B cell (primary cell): ENCODE results near the gene WDR45. TPM values are rescaled to one million over a fixed set of nuclear protein-coding genes. Genes with fewer than 3 reads are reported as not detected.
A peak's percentile ranks its signal among the peaks of the same experiment; 100 is the strongest.

Experiments
- ATAC-seq: fragments of 200-7000 bp; cut with Tn5 transposase; one replicate; pipeline ENCODE4 v1.10.0; 2021; ENCODE audit warnings: low read depth, mild to moderate bottlenecking, moderate number of reproducible peaks, moderate library complexity
- CTCF ChIA-PET: fragments of 350-600 bp; sonication (Branson Sonifier 250); formaldehyde crosslinking; loops from one replicate; lab custom pipeline; 2021; ENCODE audit warnings: antibody characterized with exemption, inconsistent platforms; lab: Charles Lee
- POLR2A ChIA-PET: fragments of 350-600 bp; sonication (Branson Sonifier 250); formaldehyde crosslinking; loops from one replicate; lab custom pipeline; 2021; ENCODE audit warnings: antibody characterized with exemption; lab: Charles Lee
- DNase-seq: peaks from one replicate; pipeline ENCODE4 v3.0.0; 2013
- H2AFZ ChIP-seq: 2 replicates; pipeline ENCODE4 v1.6.1; 2012; ENCODE audit warnings: mild to moderate bottlenecking, low read depth, low read length; ENCODE audit not compliant: insufficient read depth, poor library complexity, severe bottlenecking
- H3K27ac ChIP-seq, 2 donors: 1 replicate in 1 of 2; 2 replicates in 1 of 2; pipeline ENCODE4 v1.5.1; 2012 to 2013; ENCODE audit warnings: low read length in 2 of 2, mild to moderate bottlenecking in 2 of 2, moderate library complexity in 1 of 2
- H3K27me3 ChIP-seq, 4 experiments: fragments of 200-600 bp in 1 of 4; sonication (generic) in 1 of 4; replicated peaks in 1 of 4; 1 replicate in 2 of 4; 2 replicates in 2 of 4; pipeline versions ENCODE4 v1.6.1 to v1.7.0; 2013 to 2016; ENCODE audit warnings: low read length in 3 of 4, mild to moderate bottlenecking in 2 of 4, mixed read lengths in 1 of 4, moderate library complexity in 1 of 4; ENCODE audit not compliant: insufficient read depth in 4 of 4, control insufficient read depth in 3 of 4; ENCODE audit errors: control extremely low read depth in 1 of 4
- H3K36me3 ChIP-seq, 2 experiments: replicated peaks in 1 of 2; 1 replicate in 1 of 2; 2 replicates in 1 of 2; pipeline versions ENCODE4 v1.6.1 to v1.7.1; 2013; ENCODE audit warnings: low read length in 1 of 2; ENCODE audit not compliant: insufficient read depth in 2 of 2, control insufficient read depth in 1 of 2; ENCODE audit errors: control extremely low read depth in 1 of 2, extremely low read depth in 1 of 2
- H3K4me1 ChIP-seq, 2 donors: fragments of 200-600 bp in 1 of 2; sonication (generic) in 1 of 2; 1 replicate in 1 of 2; 2 replicates in 1 of 2; pipeline versions ENCODE4 v1.5.1 to v1.6.1; 2013 to 2017; ENCODE audit warnings: low read length in 2 of 2; ENCODE audit not compliant: control insufficient read depth in 2 of 2, insufficient read depth in 2 of 2
- H3K4me2 ChIP-seq: replicated peaks from 2 replicates; pipeline ENCODE3; 2012; ENCODE audit warnings: mild to moderate bottlenecking, low read depth, low read length; ENCODE audit not compliant: poor library complexity, severe bottlenecking
- H3K4me3 ChIP-seq, 5 experiments: fragments of 200-600 bp in 1 of 5; sonication (generic) in 1 of 5; 1 replicate in 3 of 5; 2 replicates in 2 of 5; pipeline versions ENCODE4 v1.5.1 to v1.7.0; 2011 to 2016; ENCODE audit warnings: low read length in 4 of 5, mild to moderate bottlenecking in 4 of 5, low read depth in 2 of 5, control low read depth in 1 of 5, moderate library complexity in 1 of 5; ENCODE audit not compliant: insufficient read depth in 1 of 5; ENCODE audit errors: control extremely low read depth in 1 of 5, extremely low read depth in 1 of 5
- H3K79me2 ChIP-seq: fragments of 200-600 bp; sonication (generic); one replicate; pipeline ENCODE4 v1.6.0; 2016; ENCODE audit warnings: low read length; ENCODE audit not compliant: control insufficient read depth, insufficient read depth
- H3K9ac ChIP-seq: fragments of 200-600 bp; sonication (generic); 2 replicates; pipeline ENCODE4 v1.6.1; 2017; ENCODE audit warnings: mild to moderate bottlenecking, low read length, moderate library complexity
- H3K9me3 ChIP-seq, 3 donors: one replicate each; pipeline versions ENCODE4 v1.6.1 to v1.7.1; 2013; ENCODE audit warnings: low read length in 2 of 3; ENCODE audit not compliant: control insufficient read depth in 2 of 3, insufficient read depth in 1 of 3; ENCODE audit errors: control extremely low read depth in 1 of 3
- H4K20me1 ChIP-seq: 2 replicates; pipeline ENCODE4 v1.6.0; 2012; ENCODE audit warnings: mild to moderate bottlenecking, low read length; ENCODE audit not compliant: insufficient read depth, control insufficient read depth, poor library complexity, severe bottlenecking
- H3K27ac Mint-ChIP-seq: one replicate; pipeline ENCODE4 v1.8.0; 2021; ENCODE audit warnings: mixed read lengths
- H3K27me3 Mint-ChIP-seq: one replicate; pipeline ENCODE4 v1.8.0; 2021; ENCODE audit warnings: mixed read lengths
- H3K4me1 Mint-ChIP-seq: one replicate; pipeline ENCODE4 v1.8.0; 2021; ENCODE audit warnings: mixed read lengths
- H3K4me3 Mint-ChIP-seq: one replicate; pipeline ENCODE4 v1.8.0; 2021; ENCODE audit warnings: mixed read lengths
- H3K9me3 Mint-ChIP-seq: one replicate; pipeline ENCODE4 v1.8.0; 2022; ENCODE audit warnings: mixed read lengths; ENCODE audit not compliant: insufficient read depth
- EZH2 ChIP-seq: IDR thresholded peaks from 2 replicates; pipeline ENCODE4 v1.6.1; 2012; ENCODE audit warnings: borderline replicate concordance, low read depth, mild to moderate bottlenecking, moderate library complexity, low read length; ENCODE audit not compliant: insufficient read depth, poor library complexity, severe bottlenecking
- WGBS: methylation state at CpG from one replicate; pipeline ENCODE4 v1.1.5; 2013; ENCODE audit warnings: missing lambda C conversion rate; ENCODE audit not compliant: insufficient coverage; 5-methylcytosine and 5-hydroxymethylcytosine counted together
- intact Hi-C: fragments of 100-400 bp; cut with micrococcal nuclease; formaldehyde crosslinking; loops from one replicate; pipeline ENCODE4 v1.10.0; 2022
- polyA plus RNA-seq: library from polyadenylated mRNA; depleted of rRNA; stranded (reverse); fragments of >200 nt; gene quantifications from 2 replicates; pipeline ENCODE4 v1.2.3, GENCODE V29; 2012
- total RNA-seq, 2 donors: library from RNA; stranded (reverse); fragments of 120-200 nt in 1 of 2; gene quantifications; 1 replicate in 1 of 2; 2 replicates in 1 of 2; pipeline versions ENCODE4 v1.2.3 to v1.2.4, GENCODE V29; 2013 to 2022
- TF ChIP-seq, protein P1 (sequence below): fragments of 200-600 bp; IDR thresholded peaks from one replicate; pipeline ENCODE4 v1.8.0; 2022; ENCODE audit warnings: antibody characterized with exemption, mild to moderate bottlenecking

WDR45 gene
- total and polyA plus RNA-seq, 2 donors (not counting 1 experiment from before 2014, with no cell fraction given) = 100 to 153 TPM

DNA sequence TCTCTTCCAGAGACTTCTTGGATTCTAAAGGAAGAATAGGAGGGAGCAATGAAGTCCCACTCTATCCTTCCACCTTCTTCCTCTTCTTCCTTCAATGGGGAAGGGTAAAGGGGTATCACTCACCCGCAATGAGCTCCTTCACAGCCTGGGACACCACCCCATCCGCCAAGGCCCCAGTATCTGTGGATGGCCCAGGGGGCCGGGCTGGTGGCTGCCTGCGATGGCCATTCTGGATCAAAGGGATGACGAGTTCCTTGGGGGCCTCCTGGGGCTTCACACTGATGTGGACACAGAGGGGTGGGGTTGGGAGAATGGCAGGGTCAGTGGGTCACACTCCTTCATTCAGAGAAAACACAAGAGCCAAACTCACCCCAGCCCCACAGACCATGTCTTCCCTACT is 42.8 kb upstream of the WDR45 start:
- CTCF ChIA-PET = no interaction called here
- peak overlapping the region; percentile 77 for H3K4me2 ChIP-seq
- no peak overlapping the region for H2AFZ ChIP-seq
- no peak overlapping the region for H3K27ac ChIP-seq
- peaks cover 0 to 12% of the 10 kb centered on the region in 2 experiments for H3K36me3 ChIP-seq
- H3K4me1 Mint-ChIP-seq = peaks cover 25% of the 10 kb centered on the region
- peak overlapping the region in 3 of 5 experiments; percentile 71 to 76 (median 74) for H3K4me3 ChIP-seq
- H4K20me1 ChIP-seq = no peaks in the 10 kb centered on the region
- no peaks in the 10 kb centered on the region for H3K27me3 Mint-ChIP-seq
- DNase-seq = no peak
- H3K4me3 Mint-ChIP-seq = peak overlapping the region; percentile 93
- H3K4me1 ChIP-seq = peaks cover 4 to 14% of the 10 kb centered on the region in 2 donors
- H3K9me3 Mint-ChIP-seq = no peaks in the 10 kb centered on the region
- POLR2A ChIA-PET = no interaction called here
- no peak for ATAC-seq
- H3K79me2 ChIP-seq = peaks cover 17% of the 10 kb centered on the region
- no peak overlapping the region for H3K27ac Mint-ChIP-seq
- intact Hi-C loops = loop anchor here (5.0 to 10.0 kb wide), 3 partner anchors 45 to 1468 kb away; partner anchors contain the start of genes ELK1, OTUD5 and UXT
- TF ChIP-seq EZH2 = no peak
- TF ChIP-seq, protein P1, sequence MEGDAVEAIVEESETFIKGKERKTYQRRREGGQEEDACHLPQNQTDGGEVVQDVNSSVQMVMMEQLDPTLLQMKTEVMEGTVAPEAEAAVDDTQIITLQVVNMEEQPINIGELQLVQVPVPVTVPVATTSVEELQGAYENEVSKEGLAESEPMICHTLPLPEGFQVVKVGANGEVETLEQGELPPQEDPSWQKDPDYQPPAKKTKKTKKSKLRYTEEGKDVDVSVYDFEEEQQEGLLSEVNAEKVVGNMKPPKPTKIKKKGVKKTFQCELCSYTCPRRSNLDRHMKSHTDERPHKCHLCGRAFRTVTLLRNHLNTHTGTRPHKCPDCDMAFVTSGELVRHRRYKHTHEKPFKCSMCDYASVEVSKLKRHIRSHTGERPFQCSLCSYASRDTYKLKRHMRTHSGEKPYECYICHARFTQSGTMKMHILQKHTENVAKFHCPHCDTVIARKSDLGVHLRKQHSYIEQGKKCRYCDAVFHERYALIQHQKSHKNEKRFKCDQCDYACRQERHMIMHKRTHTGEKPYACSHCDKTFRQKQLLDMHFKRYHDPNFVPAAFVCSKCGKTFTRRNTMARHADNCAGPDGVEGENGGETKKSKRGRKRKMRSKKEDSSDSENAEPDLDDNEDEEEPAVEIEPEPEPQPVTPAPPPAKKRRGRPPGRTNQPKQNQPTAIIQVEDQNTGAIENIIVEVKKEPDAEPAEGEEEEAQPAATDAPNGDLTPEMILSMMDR = no peak
- no peaks in the 10 kb centered on the region for H3K9me3 ChIP-seq
- no peaks in the 10 kb centered on the region for H3K27me3 ChIP-seq
- WGBS = no CpG with 5 or more reads among the region's 5 CpGs
- no peak overlapping the region for H3K9ac ChIP-seq

DNA sequence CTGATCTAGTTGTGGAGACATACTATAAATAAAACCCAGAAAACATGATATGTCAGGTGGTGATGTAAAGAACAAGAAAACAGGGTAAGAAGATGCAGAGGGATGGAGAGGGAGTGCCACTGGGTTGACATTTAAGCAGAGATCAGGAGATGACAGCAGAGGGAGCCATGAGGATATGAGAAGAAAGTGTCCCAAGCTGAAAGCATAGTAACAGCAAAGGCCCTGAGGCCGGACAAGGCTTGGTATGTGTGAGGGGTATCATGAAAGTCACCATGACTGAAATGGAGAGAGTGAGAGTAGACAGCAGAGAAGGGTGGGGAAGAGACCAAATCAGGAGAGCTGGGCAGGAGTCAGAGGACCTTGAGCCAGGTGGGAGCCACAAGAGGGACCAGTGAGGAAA is 40.4 kb upstream of the WDR45 start:
- Histone ChIP-seq H4K20me1 (no peaks in the 10 kb centered on the region), H3K4me2 (no peak overlapping the region), H3K27me3 (no peaks in the 10 kb centered on the region), H3K79me2 (peaks cover 17% of the 10 kb centered on the region), H3K9ac (no peak overlapping the region), H3K9me3 (no peaks in the 10 kb centered on the region), H3K27ac (no peak overlapping the region), H3K4me1 (peaks cover 4 to 18% of the 10 kb centered on the region in 2 donors), H3K4me3 (no peak overlapping the region), H3K36me3 (peaks cover 0 to 30% of the 10 kb centered on the region in 2 experiments), H2AFZ (no peak overlapping the region)
- ChIA-PET CTCF (interaction anchor here (1.4 kb wide), 1 partner anchor 58 kb away, joined by 3 read pairs; no protein-coding TSS in a partner anchor), POLR2A (no interaction called here)
- TF ChIP-seq, protein P1 = no peak
- TF ChIP-seq EZH2 = no peak
- Mint-ChIP-seq H3K27ac (no peak overlapping the region), H3K27me3 (no peaks in the 10 kb centered on the region), H3K9me3 (no peaks in the 10 kb centered on the region), H3K4me3 (peak overlapping the region; percentile 0), H3K4me1 (peaks cover 29% of the 10 kb centered on the region)
- no CpG with 5 or more reads among the region's 1 CpG for WGBS
- ATAC-seq (no peak), DNase-seq (no peak)
- intact Hi-C loops = loop anchor here (5.0 to 10.0 kb wide), 3 partner anchors 47 to 1465 kb away; partner anchors contain the start of genes ELK1, OTUD5 and UXT
